RWPE2 (cell line): ENCODE data around the gene HARBI1.

Source experiments
- ATAC-seq: fragments of 200-7000 bp; cut with Tn5 transposase; 3 replicates; pipeline ENCODE4 v1.9.1; 2021; ENCODE audit warnings: low read depth
- DNase-seq: peaks from one replicate; pipeline ENCODE4 v3.0.0-alpha.2; 2020; ENCODE audit warnings: low spot score
- H3K27ac ChIP-seq: fragments of 450-650 bp; 2 replicates; pipeline ENCODE4 v1.5.1; 2017; ENCODE audit warnings: mild to moderate bottlenecking; ENCODE audit not compliant: poor library complexity, severe bottlenecking
- H3K27me3 ChIP-seq: fragments of 250-450 bp; sonication (Bioruptor Pico); 2 replicates; pipeline ENCODE4 v1.5.1; 2021; ENCODE audit warnings: mild to moderate bottlenecking, moderate library complexity; ENCODE audit not compliant: insufficient read depth, poor library complexity, severe bottlenecking
- H3K36me3 ChIP-seq: fragments of 250-450 bp; sonication (Bioruptor Pico); 2 replicates; pipeline ENCODE4 v1.5.1; 2020; ENCODE audit warnings: low read depth, mild to moderate bottlenecking, moderate library complexity
- H3K4me1 ChIP-seq: fragments of 250-450 bp; sonication (Bioruptor Pico); 2 replicates; pipeline ENCODE4 v1.5.1; 2021; ENCODE audit warnings: mild to moderate bottlenecking, moderate library complexity; ENCODE audit not compliant: insufficient read depth, poor library complexity, severe bottlenecking
- H3K4me3 ChIP-seq: fragments of 250-450 bp; sonication (Bioruptor Pico); 2 replicates; pipeline ENCODE4 v1.5.1; 2021; ENCODE audit warnings: mild to moderate bottlenecking, moderate library complexity; ENCODE audit not compliant: severe bottlenecking
- H3K9me3 ChIP-seq: fragments of 250-450 bp; sonication (Bioruptor Pico); 2 replicates; pipeline ENCODE4 v1.5.1; 2021; ENCODE audit warnings: mild to moderate bottlenecking, moderate library complexity; ENCODE audit not compliant: severe bottlenecking
- TF ChIP-seq, protein P1 (sequence below): fragments of 450-650 bp; IDR thresholded peaks from one replicate; pipeline ENCODE4 v1.5.1; 2017; ENCODE audit warnings: mild to moderate bottlenecking, moderate library complexity; ENCODE audit not compliant: poor library complexity, severe bottlenecking

Gene HARBI1

DNA sequence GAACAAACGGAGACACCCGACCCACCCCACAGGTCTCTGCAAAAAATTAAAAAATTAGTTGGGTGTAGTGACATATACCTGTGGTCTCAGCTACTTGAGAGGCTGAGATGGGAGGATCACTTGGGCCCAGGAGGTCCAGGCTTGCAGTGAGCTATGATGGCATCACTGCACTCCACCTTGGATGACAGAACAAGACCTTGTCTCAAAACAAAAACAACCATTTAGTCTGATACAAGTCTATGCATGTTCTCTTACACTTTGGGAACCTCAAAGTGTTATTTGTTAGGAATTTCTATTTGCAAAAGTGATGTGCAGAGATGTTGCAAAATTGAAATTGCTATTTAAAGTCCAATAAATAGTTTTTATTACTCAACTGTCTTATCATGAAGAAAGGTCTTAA lies 14.6 kb upstream of the HARBI1 start:
- Histone ChIP-seq H3K27me3 (no peaks in the 10 kb centered on the region), H3K4me3 (no peak overlapping the region), H3K27ac (no peak overlapping the region), H3K36me3 (peaks cover 29% of the 10 kb centered on the region), H3K4me1 (no peaks in the 10 kb centered on the region), H3K9me3 (no peaks in the 10 kb centered on the region)
- ATAC-seq (no peak), DNase-seq (no peak)
- TF ChIP-seq, protein P1, sequence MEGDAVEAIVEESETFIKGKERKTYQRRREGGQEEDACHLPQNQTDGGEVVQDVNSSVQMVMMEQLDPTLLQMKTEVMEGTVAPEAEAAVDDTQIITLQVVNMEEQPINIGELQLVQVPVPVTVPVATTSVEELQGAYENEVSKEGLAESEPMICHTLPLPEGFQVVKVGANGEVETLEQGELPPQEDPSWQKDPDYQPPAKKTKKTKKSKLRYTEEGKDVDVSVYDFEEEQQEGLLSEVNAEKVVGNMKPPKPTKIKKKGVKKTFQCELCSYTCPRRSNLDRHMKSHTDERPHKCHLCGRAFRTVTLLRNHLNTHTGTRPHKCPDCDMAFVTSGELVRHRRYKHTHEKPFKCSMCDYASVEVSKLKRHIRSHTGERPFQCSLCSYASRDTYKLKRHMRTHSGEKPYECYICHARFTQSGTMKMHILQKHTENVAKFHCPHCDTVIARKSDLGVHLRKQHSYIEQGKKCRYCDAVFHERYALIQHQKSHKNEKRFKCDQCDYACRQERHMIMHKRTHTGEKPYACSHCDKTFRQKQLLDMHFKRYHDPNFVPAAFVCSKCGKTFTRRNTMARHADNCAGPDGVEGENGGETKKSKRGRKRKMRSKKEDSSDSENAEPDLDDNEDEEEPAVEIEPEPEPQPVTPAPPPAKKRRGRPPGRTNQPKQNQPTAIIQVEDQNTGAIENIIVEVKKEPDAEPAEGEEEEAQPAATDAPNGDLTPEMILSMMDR, result no peak

DNA sequence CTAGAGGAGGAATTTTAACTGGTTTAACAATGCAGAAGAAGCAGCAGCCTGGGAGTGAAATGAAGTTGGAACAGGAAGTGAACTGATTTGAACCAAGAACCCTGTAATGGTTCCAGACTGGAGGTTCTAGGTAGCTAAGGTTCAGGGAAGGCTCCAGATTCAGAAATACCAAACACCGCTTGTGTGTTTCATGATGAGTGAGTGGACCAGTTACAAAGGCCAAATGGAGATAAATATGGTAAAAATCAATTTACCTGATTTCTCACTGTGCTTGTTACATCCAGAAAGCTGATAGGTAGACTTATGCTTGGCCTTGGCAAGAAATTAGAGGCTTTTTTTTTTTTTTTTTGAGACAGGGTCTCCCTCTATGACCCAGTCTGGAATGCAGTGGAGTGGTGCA lies 13.2 kb upstream of the HARBI1 start:
- TF ChIP-seq, protein P1, result no peak
- Histone ChIP-seq H3K36me3 (peaks cover 44% of the 10 kb centered on the region), H3K27ac (no peak overlapping the region), H3K27me3 (no peaks in the 10 kb centered on the region), H3K4me3 (no peak overlapping the region), H3K4me1 (no peaks in the 10 kb centered on the region), H3K9me3 (no peaks in the 10 kb centered on the region)
- DNase-seq, result no peak
- ATAC-seq, result no peak

DNA sequence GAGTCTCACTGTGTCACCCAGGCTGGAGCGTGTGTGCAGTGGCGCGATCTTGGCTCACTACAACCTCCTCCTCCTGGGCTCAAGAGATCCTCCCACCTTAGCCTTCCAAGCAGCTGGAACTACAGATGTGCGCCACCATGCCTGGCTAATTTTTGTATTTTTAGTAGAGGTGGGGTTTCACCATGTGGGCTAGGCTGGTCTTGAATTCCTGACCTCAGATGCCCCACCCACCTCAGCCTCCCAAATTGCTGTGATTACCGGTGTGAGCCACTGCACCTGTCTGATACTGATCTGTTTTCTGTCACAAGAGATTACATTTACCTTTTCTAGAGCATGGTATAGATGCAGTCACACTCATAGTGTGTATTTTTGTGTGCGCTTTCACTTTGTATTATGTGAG lies 11.9 kb upstream of the HARBI1 start:
- no peak overlapping the region for H3K27ac ChIP-seq
- H3K4me3 ChIP-seq, result no peak overlapping the region
- ATAC-seq (no peak), DNase-seq (no peak)
- H3K36me3 ChIP-seq, result peaks cover 53% of the 10 kb centered on the region
- H3K9me3 ChIP-seq, result no peaks in the 10 kb centered on the region
- no peaks in the 10 kb centered on the region for H3K27me3 ChIP-seq
- TF ChIP-seq, protein P1, result no peak
- no peaks in the 10 kb centered on the region for H3K4me1 ChIP-seq

DNA sequence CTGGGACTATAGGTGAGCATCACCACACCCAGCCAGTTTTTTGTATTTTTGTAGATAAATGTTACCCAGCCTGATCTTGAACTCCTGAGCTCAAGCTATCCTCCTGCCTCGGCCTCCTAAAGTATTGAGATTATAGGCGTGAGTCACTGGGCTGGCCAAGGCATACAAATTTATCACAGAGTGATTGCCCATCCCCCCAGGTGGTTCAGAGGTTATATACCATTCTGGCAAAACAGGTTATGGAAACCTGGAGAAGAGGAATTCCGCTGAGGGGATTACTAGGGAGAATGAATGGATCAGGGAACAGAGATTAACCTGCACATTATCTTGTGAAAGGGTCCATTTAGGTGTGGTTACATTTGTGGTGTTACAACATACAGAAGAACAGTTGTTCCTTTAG lies 8.4 kb upstream of the HARBI1 start:
- TF ChIP-seq, protein P1, result no peak
- Histone ChIP-seq H3K4me1 (no peaks in the 10 kb centered on the region), H3K36me3 (peaks cover 71% of the 10 kb centered on the region), H3K4me3 (no peak overlapping the region), H3K27me3 (no peaks in the 10 kb centered on the region), H3K27ac (no peak overlapping the region), H3K9me3 (no peaks in the 10 kb centered on the region)
- ATAC-seq, result no peak
- no peak for DNase-seq

DNA sequence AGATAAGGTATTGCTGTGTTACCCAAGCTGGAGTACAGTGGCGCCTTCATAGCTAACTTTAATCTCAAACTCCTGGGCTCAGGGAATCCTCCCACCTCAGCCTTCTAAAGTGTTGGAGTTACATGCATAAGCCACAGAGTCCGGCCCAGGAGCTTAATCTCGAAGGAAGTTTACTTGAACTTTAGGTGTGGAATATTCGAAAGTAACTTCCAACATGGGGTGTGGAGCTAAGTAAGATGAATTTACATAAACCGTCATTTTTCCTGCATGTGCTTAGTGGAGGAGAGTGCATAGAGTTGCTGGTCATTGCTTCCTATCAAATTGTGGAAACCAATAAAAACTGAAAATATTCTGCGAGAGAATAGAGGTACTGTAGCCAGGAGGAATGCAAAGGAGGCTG lies 1.8 kb upstream of the HARBI1 start:
- TF ChIP-seq, protein P1, result no peak
- ATAC-seq, result no peak

More for the DNA sequence above, 1.8 kb upstream of the HARBI1 start:
- Histone ChIP-seq H3K36me3 (peaks cover 34% of the 10 kb centered on the region), H3K27me3 (no peaks in the 10 kb centered on the region), H3K27ac (no peak overlapping the region), H3K4me1 (peaks cover 10% of the 10 kb centered on the region), H3K4me3 (peak overlapping the region; percentile 92), H3K9me3 (no peaks in the 10 kb centered on the region)
- no peak for DNase-seq
